Panc1 (cell line): ENCODE measurements around the gene HLA-A. TPM values are rescaled to one million over a fixed set of nuclear protein-coding genes. Genes with fewer than 3 reads are reported as not detected.
A peak's percentile ranks its signal among the peaks of the same experiment; 100 is the strongest.

Experiments used
- ATAC-seq: fragments of 200-7000 bp; cut with Tn5 transposase; 2 replicates; pipeline ENCODE4 v1.9.1; 2020; ENCODE audit warnings: mild to moderate bottlenecking, moderate library complexity
- BruUV-seq: library from RNA; stranded (reverse); fragments of 400-500 nt; replicated peaks from 2 replicates; lab custom pipeline; 2021; lab: Mats Ljungman, UMichigan
- CTCF ChIA-PET: fragments of 300-600 bp; sonication (Branson Sonifier 250); formaldehyde crosslinking; loops from one replicate; lab custom pipeline; 2022; ENCODE audit warnings: antibody characterized with exemption; lab: Charles Lee
- POLR2A ChIA-PET: fragments of 300-600 bp; sonication (Branson Sonifier 250); formaldehyde crosslinking; loops from one replicate; lab custom pipeline; 2022; ENCODE audit warnings: antibody characterized with exemption; lab: Charles Lee
- DNase-seq: peaks from one replicate; pipeline ENCODE4 v3.0.0-alpha.2; 2010; ENCODE audit warnings: low read depth, low spot score
- H3K27ac ChIP-seq: 2 replicates; pipeline ENCODE4 v1.5.1; 2011; ENCODE audit warnings: mild to moderate bottlenecking, low read length, inconsistent platforms
- H3K27me3 ChIP-seq: fragments of 200-500 bp; sonication (Bioruptor generic); 2 replicates; pipeline ENCODE4 v1.6.0; 2014; ENCODE audit warnings: low read length, inconsistent platforms; ENCODE audit not compliant: control insufficient read depth, insufficient read depth
- H3K36me3 ChIP-seq: fragments of 200-500 bp; sonication (Bioruptor generic); 2 replicates; pipeline ENCODE4 v1.5.1; 2014; ENCODE audit warnings: inconsistent platforms, mild to moderate bottlenecking, low read length, moderate library complexity; ENCODE audit not compliant: control insufficient read depth, insufficient read depth
- H3K4me1 ChIP-seq: 2 replicates; pipeline ENCODE4 v1.5.1; 2011; ENCODE audit warnings: inconsistent platforms, mild to moderate bottlenecking, low read length, moderate library complexity; ENCODE audit not compliant: control insufficient read depth, insufficient read depth
- H3K4me3 ChIP-seq, 2 experiments: 2 replicates each; pipeline ENCODE4 v1.5.1; 2011 to 2012; ENCODE audit warnings: low read depth in 2 of 2, low read length in 2 of 2, mild to moderate bottlenecking in 2 of 2, inconsistent platforms in 1 of 2, moderate library complexity in 1 of 2
- H3K9me3 ChIP-seq: fragments of 200-500 bp; sonication (Bioruptor generic); 2 replicates; pipeline ENCODE4 v1.5.1; 2014; ENCODE audit warnings: low read depth, mild to moderate bottlenecking, inconsistent platforms, low read length, moderate library complexity; ENCODE audit not compliant: control insufficient read depth, insufficient read depth
- CTCF ChIP-seq: fragments of 450-650 bp; IDR thresholded peaks from 2 replicates; pipeline ENCODE4 v1.5.1; 2017; ENCODE audit warnings: mild to moderate bottlenecking
- POLR2AphosphoS5 ChIP-seq: IDR thresholded peaks from 2 replicates; pipeline ENCODE4 v1.6.1; 2012; ENCODE audit warnings: mild to moderate bottlenecking, low read depth, low read length, moderate library complexity
- REST ChIP-seq, 2 experiments: IDR thresholded peaks; 2 replicates each; pipeline ENCODE4 v1.6.1; 2011 to 2012; ENCODE audit warnings: low read depth in 2 of 2, control low read depth in 1 of 2, low read length in 1 of 2, mild to moderate bottlenecking in 1 of 2, moderate library complexity in 1 of 2; ENCODE audit not compliant: insufficient read depth in 1 of 2
- SIN3A ChIP-seq: IDR thresholded peaks from 2 replicates; pipeline ENCODE4 v1.6.1; 2012; ENCODE audit warnings: low read depth, mild to moderate bottlenecking, low read length, moderate library complexity, borderline replicate concordance; ENCODE audit not compliant: insufficient read depth
- TCF7L2 ChIP-seq: IDR thresholded peaks from 2 replicates; pipeline ENCODE4 v1.6.1; 2011; ENCODE audit warnings: mild to moderate bottlenecking, low read depth, low read length, inconsistent platforms
- in situ Hi-C: cut with HindIII; loops from 2 replicates; pipeline ENCODE4 v1.10.0; 2016; ENCODE audit warnings: low sequenced_read_pairs, low pct_unique_long_range_greater_than_20kb
- intact Hi-C: fragments of 100-400 bp; cut with micrococcal nuclease; formaldehyde crosslinking; loops from one replicate; pipeline ENCODE4 v1.10.0; 2022; ENCODE audit not compliant: unreplicated experiment
- total RNA-seq: library from RNA; stranded (reverse); gene quantifications from one replicate; pipeline ENCODE4 v1.2.1, GENCODE V29; 2021; ENCODE audit not compliant: unreplicated experiment

Gene HLA-A
- total RNA-seq, 1 experiment from 2014 or later, result 397 TPM

GRCh38 chr6:29953001-29953441 is 10.7 kb downstream of the HLA-A start:
- no TSS peak for BruUV-seq
- H3K27ac ChIP-seq, result no peak overlapping the region
- H3K4me1 ChIP-seq, result no peaks in the 10 kb centered on the region
- H3K4me3 ChIP-seq, result no peak overlapping the region
- no peak for TF ChIP-seq CTCF
- intact Hi-C loops, result no loop called here
- H3K9me3 ChIP-seq, result no peaks in the 10 kb centered on the region
- ChIA-PET POLR2A (no interaction called here), CTCF (no interaction called here)
- ATAC-seq (peak; percentile 89), DNase-seq (no peak)
- no peaks in the 10 kb centered on the region for H3K27me3 ChIP-seq
- in situ Hi-C loops, result no loop called here
- H3K36me3 ChIP-seq, result no peaks in the 10 kb centered on the region

GRCh38 chr6:29953686-29954085 is 11.4 kb downstream of the HLA-A start:
- no TSS peak for BruUV-seq
- no peaks in the 10 kb centered on the region for H3K27me3 ChIP-seq
- no peak for DNase-seq
- H3K4me3 ChIP-seq, result no peak overlapping the region
- no peaks in the 10 kb centered on the region for H3K4me1 ChIP-seq
- in situ Hi-C loops, result no loop called here
- TF ChIP-seq POLR2AphosphoS5, result no peak
- no peak for TF ChIP-seq SIN3A
- no peak for TF ChIP-seq REST (IDR thresholded peaks at IDR 0.05; ENCODE audit: insufficient read depth in 1 of 2, low read depth in 2 of 2, low read length in 1 of 2)
- TF ChIP-seq CTCF, result no peak
- TF ChIP-seq TCF7L2, result no peak
- peak overlapping the region; percentile 21; the same call in 1 of the 2 replicates for H3K27ac ChIP-seq
- CTCF ChIA-PET, result no interaction called here
- intact Hi-C loops, result no loop called here
- no peaks in the 10 kb centered on the region for H3K9me3 ChIP-seq
- no peaks in the 10 kb centered on the region for H3K36me3 ChIP-seq
- no peak for ATAC-seq
- POLR2A ChIA-PET, result no interaction called here

GRCh38 chr6:29954272-29954671 is 11.9 kb downstream of the HLA-A start:
- ChIA-PET POLR2A (no interaction called here), CTCF (no interaction called here)
- ATAC-seq (no peak), DNase-seq (no peak)
- Histone ChIP-seq H3K27ac (no peak overlapping the region), H3K27me3 (no peaks in the 10 kb centered on the region), H3K36me3 (no peaks in the 10 kb centered on the region), H3K4me3 (no peak overlapping the region), H3K9me3 (no peaks in the 10 kb centered on the region), H3K4me1 (no peaks in the 10 kb centered on the region)
- in situ Hi-C loops (no loop called here), intact Hi-C loops (no loop called here)
- no peak for TF ChIP-seq CTCF
- TF ChIP-seq POLR2AphosphoS5, result no peak
- TF ChIP-seq REST (IDR thresholded peaks at IDR 0.05; ENCODE audit: insufficient read depth in 1 of 2, low read depth in 2 of 2, low read length in 1 of 2), result no peak
- TF ChIP-seq SIN3A, result no peak
- no peak for TF ChIP-seq TCF7L2
- no TSS peak for BruUV-seq
